ENCODE results near the gene ARID3C.
A peak's percentile ranks its signal among the peaks of the same experiment; 100 is the strongest.

The ARID3C gene

DNA sequence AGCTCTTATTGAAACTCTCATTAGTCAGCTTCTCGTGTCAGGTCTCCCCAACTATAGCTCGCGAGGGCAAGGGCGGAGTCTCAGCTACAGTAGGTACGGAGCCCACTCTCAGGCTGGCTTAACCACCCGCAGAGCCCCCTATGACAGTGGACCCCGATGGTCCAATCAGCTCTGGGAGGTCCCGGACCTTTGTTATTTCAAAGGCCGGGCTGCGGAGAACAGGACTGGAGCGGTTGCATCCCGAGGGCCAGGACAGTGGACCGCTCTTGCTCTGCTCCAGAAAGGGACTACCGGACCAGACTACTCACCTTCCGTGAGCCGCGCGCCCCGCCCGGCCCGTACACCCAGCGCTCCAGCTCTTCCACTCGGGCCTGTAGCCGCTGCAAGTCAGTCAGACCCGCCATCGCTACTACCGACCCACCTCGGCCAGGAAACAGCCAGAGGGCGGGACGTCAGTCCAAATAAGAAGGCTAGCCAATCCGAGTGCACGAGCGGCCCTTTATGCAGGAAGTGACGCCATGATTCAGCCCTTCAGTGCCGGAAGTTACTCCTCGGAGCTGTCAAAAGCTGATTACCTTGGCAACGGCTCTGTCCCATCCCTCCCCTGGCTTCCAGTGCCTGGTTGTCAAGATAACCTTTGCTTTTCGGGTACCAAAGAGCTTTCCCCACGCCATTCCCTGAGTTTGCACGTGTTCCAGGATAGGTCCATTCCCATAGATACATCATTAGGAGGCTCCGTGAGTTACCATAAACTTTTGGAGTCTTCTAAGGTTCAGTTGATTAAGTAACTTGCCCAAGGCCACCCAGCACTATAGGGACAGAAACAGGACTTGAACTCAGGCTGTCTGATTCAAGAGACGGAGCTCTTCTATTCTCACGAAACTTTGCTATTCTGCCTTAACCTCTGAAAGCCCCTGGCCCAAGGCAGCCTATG, 8.5 kb downstream of the ARID3C start, which contains the start of gene DCTN3:
Gene DCTN3, minus strand, starts transcription at position 435 of the 934 bp plus-strand sequence. Its CDS starts 31 bp downstream, at position 404.
- Histone ChIP-seq H3K36me3 (peaks cover 35% of the 10 kb centered on the region), H3K9me3 (no peaks in the 10 kb centered on the region), H3K27me3 (peaks cover 46% of the 10 kb centered on the region), H3K27ac (peak within 1 kb of the TSS; percentile 63), H3K4me3 (ENCODE audit: low read depth in 1 of 2, low read length in 1 of 2) (peak within 1 kb of the TSS; percentile 77 to 91), H3K4me1 (ENCODE audit: control insufficient read depth in 1 of 2, insufficient read depth in 1 of 2, low read depth in 1 of 2, low read length in 1 of 2) (peaks cover 20 to 22% of the 10 kb centered on the region in 2 experiments)
- TF ChIP-seq, protein P1, sequence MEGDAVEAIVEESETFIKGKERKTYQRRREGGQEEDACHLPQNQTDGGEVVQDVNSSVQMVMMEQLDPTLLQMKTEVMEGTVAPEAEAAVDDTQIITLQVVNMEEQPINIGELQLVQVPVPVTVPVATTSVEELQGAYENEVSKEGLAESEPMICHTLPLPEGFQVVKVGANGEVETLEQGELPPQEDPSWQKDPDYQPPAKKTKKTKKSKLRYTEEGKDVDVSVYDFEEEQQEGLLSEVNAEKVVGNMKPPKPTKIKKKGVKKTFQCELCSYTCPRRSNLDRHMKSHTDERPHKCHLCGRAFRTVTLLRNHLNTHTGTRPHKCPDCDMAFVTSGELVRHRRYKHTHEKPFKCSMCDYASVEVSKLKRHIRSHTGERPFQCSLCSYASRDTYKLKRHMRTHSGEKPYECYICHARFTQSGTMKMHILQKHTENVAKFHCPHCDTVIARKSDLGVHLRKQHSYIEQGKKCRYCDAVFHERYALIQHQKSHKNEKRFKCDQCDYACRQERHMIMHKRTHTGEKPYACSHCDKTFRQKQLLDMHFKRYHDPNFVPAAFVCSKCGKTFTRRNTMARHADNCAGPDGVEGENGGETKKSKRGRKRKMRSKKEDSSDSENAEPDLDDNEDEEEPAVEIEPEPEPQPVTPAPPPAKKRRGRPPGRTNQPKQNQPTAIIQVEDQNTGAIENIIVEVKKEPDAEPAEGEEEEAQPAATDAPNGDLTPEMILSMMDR (IDR thresholded peaks at IDR 0.05) = no peak

GRCh38 chr9:34615132-34615531, 13.7 kb downstream of the ARID3C start:
- Histone ChIP-seq H3K27me3 (no peaks in the 10 kb centered on the region), H3K36me3 (peaks cover 54% of the 10 kb centered on the region), H3K4me1 (ENCODE audit: control insufficient read depth in 1 of 2, insufficient read depth in 1 of 2, low read depth in 1 of 2, low read length in 1 of 2) (peaks cover 29 to 34% of the 10 kb centered on the region in 2 experiments), H3K27ac (no peak overlapping the region), H3K9me3 (no peaks in the 10 kb centered on the region), H3K4me3 (ENCODE audit: low read depth in 1 of 2, low read length in 1 of 2) (no peak overlapping the region)
- TF ChIP-seq, protein P1 (IDR thresholded peaks at IDR 0.05) = no peak

DNA sequence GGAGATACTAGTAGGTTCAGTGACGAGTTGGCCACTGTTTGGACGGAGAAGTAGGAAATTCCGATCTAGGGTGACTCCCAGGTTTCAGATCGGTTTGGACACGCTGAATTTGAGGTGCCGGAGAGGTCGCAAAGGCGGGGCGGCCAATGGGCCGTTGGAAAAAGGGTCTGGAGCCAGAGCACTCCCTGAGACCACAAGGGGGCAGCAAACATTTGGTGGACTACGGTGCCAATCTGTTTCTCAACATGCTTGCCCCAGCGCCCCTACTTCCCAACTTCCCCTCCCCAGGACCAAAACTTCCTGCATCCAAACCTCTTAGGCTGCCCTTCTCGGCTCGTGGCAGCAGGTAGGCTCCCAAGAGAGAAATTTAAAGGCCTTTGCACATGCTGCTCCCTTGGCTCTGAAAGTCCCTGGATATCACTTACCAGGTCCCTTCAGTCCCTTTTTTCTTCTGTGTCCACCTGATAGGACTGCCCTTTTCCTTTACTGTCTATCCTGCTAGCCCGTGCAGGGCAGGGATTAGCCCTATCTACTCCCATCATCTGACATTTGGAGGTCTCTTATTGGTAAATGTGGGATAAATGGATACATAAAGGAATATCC, 16.0 kb downstream of the ARID3C start:
- peak overlapping the region; percentile 76 to 77 for H3K4me3 ChIP-seq (ENCODE audit: low read depth in 1 of 2, low read length in 1 of 2)
- peaks cover 43% of the 10 kb centered on the region for H3K36me3 ChIP-seq
- TF ChIP-seq, protein P1 (IDR thresholded peaks at IDR 0.05) = peak; percentile 70
- H3K27ac ChIP-seq = peak overlapping the region; percentile 88
- peaks cover 19 to 23% of the 10 kb centered on the region in 2 experiments for H3K4me1 ChIP-seq (ENCODE audit: control insufficient read depth in 1 of 2, insufficient read depth in 1 of 2, low read depth in 1 of 2, low read length in 1 of 2)
- peaks cover under 1% of the 10 kb centered on the region for H3K27me3 ChIP-seq
- no peaks in the 10 kb centered on the region for H3K9me3 ChIP-seq

DNA sequence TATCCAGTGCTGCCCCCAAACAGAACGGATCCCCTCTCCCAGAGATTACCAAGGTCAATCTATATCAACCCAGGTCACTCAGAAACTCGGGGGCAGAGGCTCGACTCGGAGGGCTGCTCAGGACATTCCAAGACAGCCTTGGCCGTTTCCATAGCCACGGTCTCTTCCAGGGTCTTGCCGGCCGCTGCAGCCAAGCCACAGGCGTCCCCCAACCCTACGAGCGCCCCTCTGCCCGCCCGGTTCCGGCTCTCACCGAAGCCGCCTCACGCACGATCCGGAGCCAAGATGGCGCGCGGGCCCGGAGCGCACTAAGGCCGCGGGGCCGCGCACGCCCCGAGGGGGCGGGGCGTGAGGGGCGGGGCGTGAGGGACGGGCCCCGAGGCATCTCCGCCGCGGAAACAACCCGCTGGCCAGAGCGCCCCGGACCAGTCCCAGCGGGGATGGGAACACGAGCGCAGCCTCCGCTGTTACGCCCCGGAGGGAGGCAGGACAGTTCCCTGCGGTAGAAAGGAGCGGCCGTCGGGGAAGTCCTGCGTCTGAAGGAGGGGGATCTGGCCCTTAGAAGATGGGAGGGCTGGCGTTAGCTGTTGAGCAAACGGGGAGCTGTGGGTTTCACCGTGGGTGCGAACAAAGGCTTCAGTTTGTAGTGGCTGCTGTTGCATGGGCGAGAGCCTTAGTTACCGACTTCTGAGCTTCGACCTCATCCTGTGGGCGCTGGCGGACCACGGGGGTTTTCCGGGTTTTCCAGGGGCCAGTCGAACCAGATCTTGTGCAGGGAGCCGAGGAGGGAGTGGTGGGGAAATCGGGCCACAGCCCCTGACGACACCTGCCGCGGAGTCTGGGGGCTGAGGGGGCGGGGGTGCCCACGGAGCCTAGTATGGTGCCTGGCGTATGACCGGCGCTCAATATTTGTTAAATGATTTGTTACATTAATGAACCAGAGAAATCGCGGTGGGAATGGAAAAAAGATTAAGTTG, 16.8 kb downstream of the ARID3C start, which contains the start of gene RPP25L:
Gene RPP25L, minus strand, starts transcription at position 287 of the 977 bp plus-strand sequence. CDS start 801 bp downstream, outside the sequence.
- peaks cover 36% of the 10 kb centered on the region for H3K36me3 ChIP-seq
- H3K9me3 ChIP-seq = no peaks in the 10 kb centered on the region
- peak within 1 kb of the TSS; percentile 76 to 77 for H3K4me3 ChIP-seq (ENCODE audit: low read depth in 1 of 2, low read length in 1 of 2)
- peak within 1 kb of the TSS; percentile 88 for H3K27ac ChIP-seq
- TF ChIP-seq, protein P1 (IDR thresholded peaks at IDR 0.05) = peak; percentile 65
- peaks cover 19 to 23% of the 10 kb centered on the region in 2 experiments for H3K4me1 ChIP-seq (ENCODE audit: control insufficient read depth in 1 of 2, insufficient read depth in 1 of 2, low read depth in 1 of 2, low read length in 1 of 2)
- H3K27me3 ChIP-seq = peaks cover 8% of the 10 kb centered on the region
